ENCODE measurements around the gene TAPT1.

GRCh38 chr4:16245241-16245640 lies 19.0 kb upstream of the TAPT1 start:
- TF ChIP-seq BHLHE40 (IDR thresholded peaks at IDR 0.05; ENCODE audit: borderline replicate concordance) (no peak), ARNT (IDR thresholded peaks at IDR 0.05) (no peak), FOXM1 (IDR thresholded peaks at IDR 0.05; ENCODE audit: borderline replicate concordance) (no peak), FOXA1 (IDR thresholded peaks at IDR 0.05) (no peak), LEF1 (IDR thresholded peaks at IDR 0.05; ENCODE audit: borderline replicate concordance) (no peak), SP1 (IDR thresholded peaks at IDR 0.05) (no peak)

All from HEK293T (cell line).